Muscle layer of duodenum (tissue), 2 donors: Measurements from ENCODE around the gene GCG.

Experiments
- H3K27ac ChIP-seq: one replicate; pipeline ENCODE4 v1.7.0; 2013; ENCODE audit warnings: mild to moderate bottlenecking, low read length
- H3K27me3 ChIP-seq: one replicate; pipeline ENCODE4 v1.7.0; 2013; ENCODE audit warnings: low read depth, mild to moderate bottlenecking, control low read depth, low read length
- H3K36me3 ChIP-seq, 2 donors: one replicate each; pipeline ENCODE4 v1.7.0; 2013; ENCODE audit warnings: low read length in 2 of 2, control low read depth in 1 of 2, mild to moderate bottlenecking in 1 of 2; ENCODE audit not compliant: insufficient read depth in 2 of 2, control insufficient read depth in 1 of 2
- H3K4me1 ChIP-seq, 2 donors: one replicate each; pipeline ENCODE4 v1.7.0; 2013; ENCODE audit warnings: low read length in 2 of 2, mild to moderate bottlenecking in 2 of 2, control low read depth in 1 of 2, moderate library complexity in 1 of 2; ENCODE audit not compliant: insufficient read depth in 2 of 2, control insufficient read depth in 1 of 2
- H3K4me3 ChIP-seq, 2 donors: one replicate each; pipeline ENCODE4 v1.7.0; 2013; ENCODE audit warnings: low read length in 2 of 2, low read depth in 1 of 2, mild to moderate bottlenecking in 1 of 2
- H3K9me3 ChIP-seq, 2 donors: one replicate each; pipeline ENCODE4 v1.7.0; 2013; ENCODE audit warnings: low read length in 2 of 2, control low read depth in 1 of 2, mild to moderate bottlenecking in 1 of 2; ENCODE audit not compliant: control insufficient read depth in 1 of 2
- donor health status: healthy.

GCG gene

DNA sequence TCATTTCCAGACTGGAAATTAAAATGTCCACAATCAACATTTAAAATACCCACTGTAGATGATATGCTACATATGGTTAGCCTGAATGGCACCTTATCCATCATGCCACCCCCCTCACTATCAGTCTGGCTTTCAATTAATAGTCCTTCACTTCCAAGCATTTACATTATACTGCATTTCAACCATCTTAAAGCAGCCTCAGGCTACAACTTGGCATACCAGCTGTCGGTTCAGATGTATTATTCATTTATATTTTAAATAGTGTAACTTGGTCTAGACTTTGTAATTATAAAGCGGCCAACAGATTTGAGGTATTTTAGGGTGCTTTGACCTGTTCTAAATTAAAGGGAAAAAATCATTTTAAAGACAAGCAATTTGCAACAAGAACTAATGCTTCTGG, 2.6 kb downstream of the GCG start:
- Histone ChIP-seq H3K4me1 (no peaks in the 10 kb centered on the region), H3K27me3 (no peaks in the 10 kb centered on the region), H3K9me3 (no peaks in the 10 kb centered on the region), H3K4me3 (no peak overlapping the region), H3K36me3 (no peaks in the 10 kb centered on the region), H3K27ac (no peak overlapping the region)

DNA sequence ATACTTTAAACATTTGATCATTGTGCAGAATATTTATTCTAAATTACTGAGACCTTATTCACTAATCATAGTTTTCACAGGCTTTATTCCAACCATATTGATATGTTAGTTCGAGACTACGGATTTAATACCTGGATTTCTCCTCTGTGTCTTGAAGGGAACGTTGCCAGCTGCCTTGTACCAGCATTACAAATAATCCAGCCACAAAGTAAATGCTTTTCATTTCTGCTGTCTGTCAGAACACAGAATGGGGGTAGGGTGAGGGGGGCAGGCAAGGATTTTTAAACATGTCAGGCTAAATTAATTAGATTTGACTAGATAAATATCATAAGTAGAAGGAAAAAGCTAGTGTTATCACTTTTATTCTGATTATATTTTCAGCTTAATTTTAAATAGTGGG, 3.1 kb downstream of the GCG start:
- no peaks in the 10 kb centered on the region for H3K36me3 ChIP-seq
- no peaks in the 10 kb centered on the region for H3K4me1 ChIP-seq
- no peaks in the 10 kb centered on the region for H3K27me3 ChIP-seq
- no peaks in the 10 kb centered on the region for H3K9me3 ChIP-seq
- no peak overlapping the region for H3K27ac ChIP-seq
- no peak overlapping the region for H3K4me3 ChIP-seq

DNA sequence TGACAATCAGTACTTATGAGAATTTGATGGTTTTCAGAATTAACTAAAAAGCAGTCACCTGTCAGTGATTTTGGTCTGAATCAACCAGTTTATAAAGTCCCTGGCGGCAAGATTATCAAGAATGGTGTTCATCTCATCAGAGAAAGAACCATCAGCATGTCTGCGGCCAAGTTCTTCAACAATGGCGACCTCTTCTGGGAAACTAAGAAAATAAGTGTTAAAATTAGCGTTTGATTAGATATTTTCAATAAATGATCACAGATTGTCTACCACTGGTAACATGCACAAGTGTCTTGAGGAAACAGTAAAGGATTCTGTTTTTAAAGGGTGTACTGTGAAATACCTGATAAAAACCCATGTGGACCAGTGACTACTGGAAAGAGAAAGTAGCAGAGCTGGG, 8.1 kb downstream of the GCG start:
- Histone ChIP-seq H3K27ac (no peak overlapping the region), H3K36me3 (no peaks in the 10 kb centered on the region), H3K4me1 (no peaks in the 10 kb centered on the region), H3K27me3 (no peaks in the 10 kb centered on the region), H3K4me3 (no peak overlapping the region), H3K9me3 (no peaks in the 10 kb centered on the region)

DNA sequence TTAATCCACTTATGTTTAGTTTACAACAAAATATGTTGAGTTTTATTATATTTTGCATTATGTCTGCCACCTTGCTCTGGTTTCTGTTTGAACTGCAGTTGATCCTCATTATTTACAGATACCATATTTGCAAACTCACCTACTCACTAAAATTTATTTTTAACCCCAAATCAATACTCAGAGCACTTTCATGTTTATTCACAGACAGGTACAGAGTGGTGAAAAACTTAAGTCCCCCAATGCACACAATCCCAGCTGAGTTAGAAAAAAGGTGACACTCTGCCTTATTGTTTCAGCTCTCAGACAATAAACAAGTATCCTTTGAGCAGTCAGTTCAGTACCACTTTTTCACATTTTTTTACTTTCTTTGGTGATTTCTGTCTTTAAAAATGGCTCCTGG, 13.7 kb downstream of the GCG start:
- Histone ChIP-seq H3K4me1 (no peaks in the 10 kb centered on the region), H3K4me3 (no peak overlapping the region), H3K27ac (no peak overlapping the region), H3K27me3 (no peaks in the 10 kb centered on the region), H3K9me3 (no peaks in the 10 kb centered on the region), H3K36me3 (no peaks in the 10 kb centered on the region)

DNA sequence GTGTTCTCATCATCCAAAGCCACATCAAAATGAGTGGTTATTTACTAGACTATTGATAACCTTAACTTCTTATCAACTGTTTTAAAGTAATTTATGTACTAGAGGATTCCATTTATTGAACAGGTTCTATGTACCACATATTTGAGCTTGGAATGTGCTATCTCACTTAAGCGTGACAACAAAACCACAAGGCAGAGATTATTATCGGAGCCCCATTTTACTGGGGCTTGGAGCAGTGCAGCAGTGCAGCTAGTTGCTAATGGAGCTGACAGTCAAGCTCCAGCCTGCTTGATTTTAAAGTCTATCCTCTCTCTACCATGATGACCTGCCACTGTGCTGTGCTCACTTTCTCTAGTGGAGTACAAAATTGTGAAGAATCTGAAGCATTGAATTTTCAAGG, 24.6 kb downstream of the GCG start:
- H3K4me1 ChIP-seq: no peaks in the 10 kb centered on the region
- no peak overlapping the region for H3K27ac ChIP-seq
- H3K9me3 ChIP-seq: no peaks in the 10 kb centered on the region
- no peaks in the 10 kb centered on the region for H3K27me3 ChIP-seq
- no peak overlapping the region for H3K4me3 ChIP-seq
- no peaks in the 10 kb centered on the region for H3K36me3 ChIP-seq

DNA sequence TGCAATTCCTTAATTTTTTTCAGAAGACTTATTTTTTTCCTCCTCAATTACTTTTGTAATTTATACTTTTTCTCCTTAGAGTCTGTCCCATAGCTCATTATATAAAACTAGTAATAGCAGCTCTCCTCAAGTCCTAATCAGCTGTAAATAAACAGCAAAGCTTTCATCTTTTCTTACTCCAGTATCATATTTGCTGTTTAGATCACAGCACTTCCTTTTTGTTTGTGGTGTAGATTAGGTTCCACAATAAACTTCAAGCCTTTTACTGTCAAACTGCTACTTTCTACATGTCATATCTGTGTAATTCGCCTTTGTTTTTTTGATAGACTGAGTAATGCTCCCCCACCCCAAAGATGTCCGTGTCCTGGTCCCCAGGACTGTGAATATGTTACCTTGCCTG, 25.5 kb downstream of the GCG start:
- no peaks in the 10 kb centered on the region for H3K9me3 ChIP-seq
- no peak overlapping the region for H3K27ac ChIP-seq
- H3K4me3 ChIP-seq: no peak overlapping the region
- H3K4me1 ChIP-seq: no peaks in the 10 kb centered on the region
- no peaks in the 10 kb centered on the region for H3K27me3 ChIP-seq
- no peaks in the 10 kb centered on the region for H3K36me3 ChIP-seq

DNA sequence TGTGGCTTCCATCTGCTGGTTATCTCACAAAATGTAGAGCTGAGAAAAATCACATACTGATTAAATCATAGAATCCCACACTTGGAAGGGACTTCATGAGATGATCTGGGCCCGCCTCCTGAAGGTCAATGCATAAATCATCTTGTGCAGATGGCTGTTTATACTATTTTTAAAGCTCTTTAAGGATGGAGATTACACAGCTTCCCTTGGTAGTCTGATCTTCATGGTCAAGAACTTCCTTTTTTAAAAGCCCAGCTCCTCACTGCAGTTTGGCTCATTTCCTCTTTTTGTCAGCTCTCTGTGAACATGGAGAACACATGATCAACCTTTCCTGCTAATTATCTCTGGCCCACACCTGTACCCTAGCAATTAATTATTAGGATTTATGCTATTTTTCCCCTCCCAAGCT, 25.9 kb downstream of the GCG start:
- H3K36me3 ChIP-seq: no peaks in the 10 kb centered on the region
- no peaks in the 10 kb centered on the region for H3K27me3 ChIP-seq
- no peak overlapping the region for H3K27ac ChIP-seq
- H3K4me3 ChIP-seq: no peak overlapping the region
- H3K9me3 ChIP-seq: no peaks in the 10 kb centered on the region
- no peaks in the 10 kb centered on the region for H3K4me1 ChIP-seq

DNA sequence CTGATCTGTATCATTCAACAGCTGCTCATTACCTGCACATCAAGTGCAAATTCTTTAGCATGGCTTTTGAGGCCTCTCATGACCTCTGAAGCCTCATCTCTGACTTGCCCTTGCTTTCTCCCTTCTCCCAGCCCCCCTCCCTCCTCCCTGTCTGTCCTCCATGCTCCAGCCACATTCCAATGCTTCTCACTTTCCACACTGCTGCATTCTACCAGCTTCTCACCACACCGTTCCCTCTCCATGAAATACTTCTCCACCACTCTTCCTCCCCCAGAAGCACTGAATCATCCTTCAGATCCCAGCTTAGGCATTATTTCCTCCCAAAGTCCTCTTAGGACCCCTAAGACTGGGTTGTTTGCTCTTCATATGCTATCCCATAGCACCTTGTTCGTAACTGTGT, 26.9 kb downstream of the GCG start:
- Histone ChIP-seq H3K36me3 (no peaks in the 10 kb centered on the region), H3K4me1 (no peaks in the 10 kb centered on the region), H3K9me3 (no peaks in the 10 kb centered on the region), H3K27me3 (no peaks in the 10 kb centered on the region), H3K4me3 (no peak overlapping the region), H3K27ac (no peak overlapping the region)

DNA sequence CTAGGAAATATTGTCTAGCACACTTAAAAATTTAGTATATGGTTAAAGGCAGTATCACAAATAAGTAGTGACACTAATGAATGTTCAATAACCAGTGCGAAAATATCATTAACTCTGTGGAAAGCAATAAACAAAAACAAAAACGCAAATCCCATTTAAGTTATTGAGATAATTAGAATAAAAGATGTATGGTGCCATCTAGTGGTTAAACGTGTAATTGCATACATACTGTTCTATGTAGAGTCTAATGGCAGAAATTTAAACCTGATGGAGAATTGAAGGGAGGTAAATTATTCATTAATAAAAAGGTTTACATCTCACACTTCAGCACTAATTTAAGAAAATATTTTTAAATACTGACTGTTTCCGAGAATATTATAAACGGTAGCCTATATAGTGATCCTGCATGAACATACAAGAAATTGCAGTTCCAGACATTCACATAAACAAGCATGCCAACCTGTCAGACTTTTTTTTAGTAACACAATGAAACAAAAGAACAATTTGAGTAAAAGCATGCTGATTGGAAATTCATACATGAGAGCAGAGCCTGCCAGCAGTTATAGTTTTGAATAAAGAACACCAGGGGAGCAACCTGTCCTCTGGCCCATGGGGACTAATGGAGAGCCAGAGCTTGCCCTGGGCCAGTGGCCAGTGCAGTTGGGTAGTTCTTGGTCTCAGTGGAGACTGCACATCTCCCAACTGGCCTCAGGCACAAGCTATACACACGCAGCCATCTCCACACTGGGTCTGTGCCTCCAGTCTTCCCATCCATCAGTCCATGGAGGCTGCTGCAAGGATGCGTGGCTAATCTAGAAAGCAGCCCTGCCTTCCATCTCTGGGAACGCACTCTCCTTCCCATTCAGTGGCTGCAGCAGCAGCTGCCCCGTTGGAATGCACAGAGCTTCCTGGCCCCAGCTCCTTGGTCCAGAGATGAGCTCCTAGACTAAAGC, 28.0 kb downstream of the GCG start:
- Histone ChIP-seq H3K36me3 (no peaks in the 10 kb centered on the region), H3K4me3 (no peak overlapping the region), H3K27ac (no peak overlapping the region), H3K27me3 (no peaks in the 10 kb centered on the region), H3K4me1 (no peaks in the 10 kb centered on the region), H3K9me3 (no peaks in the 10 kb centered on the region)

DNA sequence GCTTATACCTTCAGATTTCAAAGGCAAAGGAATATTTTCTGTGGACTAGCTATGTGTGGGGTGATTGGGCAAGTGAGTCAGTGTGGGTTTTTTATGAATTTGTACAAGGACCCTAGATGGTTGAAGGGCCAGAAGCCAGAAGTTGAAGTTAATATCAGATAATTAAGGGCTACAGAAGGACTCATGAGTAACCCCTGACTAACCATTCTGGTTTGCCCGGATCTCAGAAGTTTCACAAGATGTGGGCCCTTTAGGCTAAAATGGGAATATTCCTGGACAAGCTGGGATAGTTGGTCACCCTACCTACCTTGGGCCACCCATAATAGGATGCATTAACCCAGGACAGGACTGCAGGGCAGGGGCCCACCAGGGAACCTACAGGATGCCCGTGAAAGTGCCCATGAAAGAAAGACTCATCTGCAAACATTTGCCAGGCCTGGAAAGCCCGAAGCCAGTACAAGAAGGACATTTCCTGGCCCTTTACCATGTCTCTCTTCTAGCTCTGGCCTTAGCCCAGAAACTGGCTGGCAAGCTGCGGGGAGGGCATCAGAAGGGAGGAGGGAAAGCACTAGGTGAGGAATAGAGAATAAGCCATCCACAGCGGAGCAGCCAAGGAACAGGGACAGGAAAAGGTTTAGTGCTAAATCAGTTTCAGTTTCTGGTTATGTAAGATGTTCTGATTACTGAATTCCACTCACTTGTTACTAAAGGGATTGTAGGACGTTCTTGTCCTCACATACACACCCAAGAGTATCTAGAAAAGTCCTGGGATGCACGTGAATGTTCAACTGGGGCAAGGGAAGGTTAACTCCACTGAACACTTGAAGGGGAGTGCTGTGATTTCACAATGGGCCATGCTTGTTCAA, 33.6 kb downstream of the GCG start:
- Histone ChIP-seq H3K9me3 (no peaks in the 10 kb centered on the region), H3K4me3 (no peak overlapping the region), H3K36me3 (no peaks in the 10 kb centered on the region), H3K27ac (no peak overlapping the region), H3K27me3 (no peaks in the 10 kb centered on the region), H3K4me1 (peaks cover 0 to 3% of the 10 kb centered on the region in 2 donors)

DNA sequence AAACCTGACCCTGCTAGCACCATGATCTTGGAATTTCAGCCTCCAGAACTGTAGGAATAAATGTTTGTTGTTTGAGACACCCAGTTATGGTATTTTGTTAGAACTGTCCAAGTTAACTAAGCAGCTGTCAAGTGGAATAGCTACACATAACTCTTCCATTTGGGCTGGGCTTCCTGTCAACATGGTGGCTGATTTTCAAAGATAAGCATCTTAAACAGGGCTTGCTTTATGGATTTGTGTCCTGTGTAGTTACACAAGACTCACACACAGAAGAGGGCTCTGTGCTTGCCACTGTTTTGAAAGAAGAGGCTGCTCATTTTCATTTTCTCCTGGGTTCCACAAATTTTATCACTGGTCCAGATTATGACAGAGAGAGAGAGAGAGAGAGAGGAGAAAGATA, 35.7 kb downstream of the GCG start:
- Histone ChIP-seq H3K4me3 (no peak overlapping the region), H3K4me1 (peaks cover 0 to 3% of the 10 kb centered on the region in 2 donors), H3K27me3 (no peaks in the 10 kb centered on the region)

More for the DNA sequence above, 35.7 kb downstream of the GCG start:
- Histone ChIP-seq H3K36me3 (no peaks in the 10 kb centered on the region), H3K9me3 (no peaks in the 10 kb centered on the region), H3K27ac (no peak overlapping the region)
